Liver (tissue), 2 donors: ENCODE results near the gene XK.

ENCODE experiments used
- CTCF ChIP-seq: fragments of 150-350 bp; IDR thresholded peaks from 2 replicates; pipeline ENCODE4 v1.5.1; 2017; ENCODE audit warnings: improper control_type of control experiment, low read depth, low read length; ENCODE audit not compliant: missing input control
- TF ChIP-seq, protein P1 (sequence below): IDR thresholded peaks from 2 replicates; pipeline ENCODE4 v1.6.1; 2016; ENCODE audit warnings: antibody characterized with exemption, mild to moderate bottlenecking
- donor health status: healthy.

DNA sequence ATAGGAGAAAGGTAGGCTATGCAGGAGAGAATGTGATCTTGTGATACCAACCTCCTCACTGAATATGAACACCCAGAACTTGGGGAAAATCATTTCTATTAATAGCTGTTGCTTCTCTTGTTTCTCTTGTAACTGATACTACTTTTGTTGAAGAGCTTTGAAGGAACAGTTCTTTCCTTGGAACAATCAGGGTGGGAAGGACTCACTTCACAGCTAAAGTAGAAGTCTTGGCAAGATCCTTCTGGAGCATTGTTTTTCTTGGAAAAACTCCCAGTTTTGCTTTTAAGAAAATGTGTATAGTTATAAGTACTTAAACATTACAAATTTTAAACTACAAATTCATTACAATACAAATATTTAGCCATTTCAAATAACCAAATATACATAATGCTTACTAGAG lies 19.1 kb upstream of the XK start:
- no peak for TF ChIP-seq CTCF
- TF ChIP-seq, protein P1, sequence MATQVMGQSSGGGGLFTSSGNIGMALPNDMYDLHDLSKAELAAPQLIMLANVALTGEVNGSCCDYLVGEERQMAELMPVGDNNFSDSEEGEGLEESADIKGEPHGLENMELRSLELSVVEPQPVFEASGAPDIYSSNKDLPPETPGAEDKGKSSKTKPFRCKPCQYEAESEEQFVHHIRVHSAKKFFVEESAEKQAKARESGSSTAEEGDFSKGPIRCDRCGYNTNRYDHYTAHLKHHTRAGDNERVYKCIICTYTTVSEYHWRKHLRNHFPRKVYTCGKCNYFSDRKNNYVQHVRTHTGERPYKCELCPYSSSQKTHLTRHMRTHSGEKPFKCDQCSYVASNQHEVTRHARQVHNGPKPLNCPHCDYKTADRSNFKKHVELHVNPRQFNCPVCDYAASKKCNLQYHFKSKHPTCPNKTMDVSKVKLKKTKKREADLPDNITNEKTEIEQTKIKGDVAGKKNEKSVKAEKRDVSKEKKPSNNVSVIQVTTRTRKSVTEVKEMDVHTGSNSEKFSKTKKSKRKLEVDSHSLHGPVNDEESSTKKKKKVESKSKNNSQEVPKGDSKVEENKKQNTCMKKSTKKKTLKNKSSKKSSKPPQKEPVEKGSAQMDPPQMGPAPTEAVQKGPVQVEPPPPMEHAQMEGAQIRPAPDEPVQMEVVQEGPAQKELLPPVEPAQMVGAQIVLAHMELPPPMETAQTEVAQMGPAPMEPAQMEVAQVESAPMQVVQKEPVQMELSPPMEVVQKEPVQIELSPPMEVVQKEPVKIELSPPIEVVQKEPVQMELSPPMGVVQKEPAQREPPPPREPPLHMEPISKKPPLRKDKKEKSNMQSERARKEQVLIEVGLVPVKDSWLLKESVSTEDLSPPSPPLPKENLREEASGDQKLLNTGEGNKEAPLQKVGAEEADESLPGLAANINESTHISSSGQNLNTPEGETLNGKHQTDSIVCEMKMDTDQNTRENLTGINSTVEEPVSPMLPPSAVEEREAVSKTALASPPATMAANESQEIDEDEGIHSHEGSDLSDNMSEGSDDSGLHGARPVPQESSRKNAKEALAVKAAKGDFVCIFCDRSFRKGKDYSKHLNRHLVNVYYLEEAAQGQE, result no peak
